ENCODE measurements around the gene TADA3.

Gene TADA3

GRCh38 chr3:9760779-9761505 is 31.3 kb downstream of the TADA3 start:
- DNase-seq (ENCODE audit: low read depth) = no peak

- no peak for DNase-seq (ENCODE audit: low read depth)
Observed at GRCh38 chr3:9757427-9757826, 34.8 kb downstream of the TADA3 start.

GRCh38 chr3:9754678-9755077 is 37.6 kb downstream of the TADA3 start:
- DNase-seq (ENCODE audit: low read depth) = no peak

GRCh38 chr3:9750556-9751411 is 41.5 kb downstream of the TADA3 start:
- no peak for DNase-seq (ENCODE audit: low read depth)

- DNase-seq (ENCODE audit: low read depth) = peak; percentile 88
Observed at GRCh38 chr3:9749645-9750555, 42.4 kb downstream of the TADA3 start, which contains the start of gene OGG1. Gene OGG1, plus strand, starts transcription at chr3:9749952. Its CDS starts 335 bp downstream, at chr3:9750287.

- DNase-seq (ENCODE audit: low read depth) = no peak
Observed at GRCh38 chr3:9749296-9749644, 43.0 kb downstream of the TADA3 start.

- no peak for DNase-seq (ENCODE audit: low read depth)
Observed at GRCh38 chr3:9748031-9748430, 44.2 kb downstream of the TADA3 start.

GRCh38 chr3:9747267-9747666 is 45.0 kb downstream of the TADA3 start:
- DNase-seq (ENCODE audit: low read depth) = no peak

GRCh38 chr3:9746330-9746729 is 45.9 kb downstream of the TADA3 start:
- DNase-seq (ENCODE audit: low read depth) = no peak

GRCh38 chr3:9745521-9745920 is 46.8 kb downstream of the TADA3 start:
- no peak for DNase-seq (ENCODE audit: low read depth)

GRCh38 chr3:9744162-9744561 is 48.1 kb downstream of the TADA3 start:
- DNase-seq (ENCODE audit: low read depth) = no peak

GRCh38 chr3:9743548-9743947 is 48.7 kb downstream of the TADA3 start:
- DNase-seq (ENCODE audit: low read depth) = no peak

GRCh38 chr3:9742560-9742959 is 49.7 kb downstream of the TADA3 start:
- no peak for DNase-seq (ENCODE audit: low read depth)

GRCh38 chr3:9739181-9739580 is 53.1 kb downstream of the TADA3 start:
- no peak for DNase-seq (ENCODE audit: low read depth)

- DNase-seq (ENCODE audit: low read depth) = no peak
Observed at GRCh38 chr3:9736831-9737230, 55.4 kb downstream of the TADA3 start.

- no peak for DNase-seq (ENCODE audit: low read depth)
Observed at GRCh38 chr3:9732740-9733115, 59.5 kb downstream of the TADA3 start.

- peak; percentile 26 for DNase-seq (ENCODE audit: low read depth)
Observed at GRCh38 chr3:9732080-9732739, 60.1 kb downstream of the TADA3 start.

- peak; percentile 99 for DNase-seq (ENCODE audit: low read depth)
Observed at GRCh38 chr3:9731206-9732079, 60.8 kb downstream of the TADA3 start, which contains the start of gene BRPF1. Gene BRPF1, plus strand, starts transcription at chr3:9731735. Its CDS starts 2,406 bp downstream, at chr3:9734141.

GRCh38 chr3:9730657-9731205 is 61.5 kb downstream of the TADA3 start:
- no peak for DNase-seq (ENCODE audit: low read depth)
